HUES48 (cell line): ENCODE measurements around the gene CARM1.
A peak's percentile ranks its signal among the peaks of the same experiment; 100 is the strongest.

Experiments
- H3K27ac ChIP-seq: one replicate; pipeline ENCODE4 v1.7.0; 2013; ENCODE audit warnings: low read depth, low read length, inconsistent platforms
- H3K27me3 ChIP-seq: 2 replicates; pipeline ENCODE4 v1.6.1; 2013; ENCODE audit warnings: mild to moderate bottlenecking, low read length; ENCODE audit not compliant: control insufficient read depth, insufficient read depth
- H3K36me3 ChIP-seq: 2 replicates; pipeline ENCODE4 v1.6.1; 2013; ENCODE audit warnings: low read length; ENCODE audit not compliant: control insufficient read depth, insufficient read depth
- H3K4me1 ChIP-seq: 2 replicates; pipeline ENCODE4 v1.6.1; 2013; ENCODE audit warnings: mild to moderate bottlenecking, low read length; ENCODE audit not compliant: control insufficient read depth, insufficient read depth
- H3K4me3 ChIP-seq: 2 replicates; pipeline ENCODE4 v1.5.1; 2013; ENCODE audit warnings: mild to moderate bottlenecking, low read depth, low read length
- H3K9ac ChIP-seq: 2 replicates; pipeline ENCODE4 v1.6.1; 2013; ENCODE audit warnings: mild to moderate bottlenecking, low read depth, low read length, moderate library complexity
- H3K9me3 ChIP-seq: 2 replicates; pipeline ENCODE4 v1.6.1; 2013; ENCODE audit warnings: low read length; ENCODE audit not compliant: control insufficient read depth, insufficient read depth

Gene CARM1

DNA sequence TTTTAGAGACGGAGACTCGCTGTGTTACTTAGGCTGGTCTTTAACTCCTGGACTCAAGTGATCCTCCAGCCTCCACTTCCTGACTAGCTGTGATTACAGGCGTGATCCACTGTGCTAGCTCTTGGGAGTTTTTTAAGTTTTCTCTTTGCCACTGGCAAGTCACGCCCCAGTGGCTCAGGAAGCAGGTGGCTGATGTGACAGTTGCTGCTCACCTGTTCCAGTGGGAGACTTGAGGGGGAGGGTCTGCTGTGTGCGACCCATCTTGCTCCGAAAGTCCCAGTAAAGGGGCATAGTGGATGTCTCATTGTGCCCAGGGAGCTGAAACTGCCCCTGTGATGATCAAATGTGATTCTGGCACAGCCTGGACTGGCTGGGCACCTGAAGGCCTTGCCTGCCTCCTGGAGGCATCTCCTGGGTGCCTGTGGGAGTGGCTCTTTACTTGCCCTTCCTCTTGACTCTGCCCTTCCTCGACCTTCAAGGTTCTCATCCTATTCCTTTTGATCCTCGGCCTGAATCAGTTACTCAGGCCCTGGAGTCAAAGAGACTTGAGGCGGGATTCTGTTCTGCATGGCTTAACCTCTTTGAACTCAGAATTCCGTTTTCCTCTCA, 97.3 kb downstream of the CARM1 start:
- Histone ChIP-seq H3K9ac (no peak overlapping the region), H3K27ac (peak overlapping the region; percentile 28)

GRCh38 chr19:10971107-10971726, 99.9 kb downstream of the CARM1 start:
- Histone ChIP-seq H3K4me1 (peaks cover 4% of the 10 kb centered on the region; the same call in 1 of the 2 replicates), H3K36me3 (no peaks in the 10 kb centered on the region), H3K9ac (no peak overlapping the region), H3K27me3 (no peaks in the 10 kb centered on the region), H3K27ac (no peak overlapping the region), H3K4me3 (no peak overlapping the region), H3K9me3 (no peaks in the 10 kb centered on the region)

More for the DNA sequence above, 97.3 kb downstream of the CARM1 start:
- Histone ChIP-seq H3K27me3 (no peaks in the 10 kb centered on the region), H3K4me1 (peaks cover 12% of the 10 kb centered on the region), H3K36me3 (no peaks in the 10 kb centered on the region), H3K4me3 (no peak overlapping the region), H3K9me3 (no peaks in the 10 kb centered on the region)
